Activated T-helper 17 cell treated with anti-CD3 and anti-CD28 coated beads, Interleukin-2, amount 50 U/mL, for 72 hours (primary cell): ENCODE results near the gene RNF207. TPM values are rescaled to one million over a fixed set of nuclear protein-coding genes. Genes with fewer than 3 reads are reported as not detected.

Experiments
- ATAC-seq: fragments of 150-1000 bp; cut with Tn5 transposase; replicated peaks from 2 replicates; pipeline ENCODE4 v1.10.0; 2021; ENCODE audit warnings: mild to moderate bottlenecking, moderate library complexity
- H3K27ac Mint-ChIP-seq: one replicate; pipeline ENCODE4 v1.8.0; 2022; ENCODE audit warnings: mixed read lengths
- H3K27me3 Mint-ChIP-seq: one replicate; pipeline ENCODE4 v1.8.0; 2022; ENCODE audit warnings: mixed read lengths
- H3K36me3 Mint-ChIP-seq: one replicate; pipeline ENCODE4 v1.8.0; 2022; ENCODE audit warnings: low read depth, mild to moderate bottlenecking, mixed read lengths
- H3K4me1 Mint-ChIP-seq: one replicate; pipeline ENCODE4 v1.8.0; 2022; ENCODE audit warnings: mixed read lengths
- H3K4me3 Mint-ChIP-seq: one replicate; pipeline ENCODE4 v1.8.0; 2022; ENCODE audit warnings: mild to moderate bottlenecking, mixed read lengths
- H3K9me3 Mint-ChIP-seq: one replicate; pipeline ENCODE4 v1.8.0; 2022; ENCODE audit warnings: mixed read lengths
- total RNA-seq, 2 donors: library from RNA; stranded (reverse); gene quantifications; one replicate each; pipeline ENCODE4 v1.2.3, GENCODE V29; 2022

RNF207 gene
- total RNA-seq, 2 donors from 2014 or later = 20.1 to 21.9 TPM

GRCh38 chr1:6269296-6269695 lies 63.4 kb downstream of the RNF207 start:
- Mint-ChIP-seq H3K36me3 (no peaks in the 10 kb centered on the region), H3K4me3 (no peak overlapping the region), H3K27me3 (no peaks in the 10 kb centered on the region), H3K9me3 (no peaks in the 10 kb centered on the region), H3K4me1 (no peaks in the 10 kb centered on the region), H3K27ac (no peak overlapping the region)
- no peak for ATAC-seq

- Mint-ChIP-seq H3K4me1 (no peaks in the 10 kb centered on the region), H3K27ac (no peak overlapping the region), H3K36me3 (no peaks in the 10 kb centered on the region), H3K27me3 (no peaks in the 10 kb centered on the region), H3K9me3 (no peaks in the 10 kb centered on the region), H3K4me3 (no peak overlapping the region)
- no peak for ATAC-seq
Measured at GRCh38 chr1:6269720-6270400, 63.9 kb downstream of the RNF207 start.

GRCh38 chr1:6270401-6270800 lies 64.5 kb downstream of the RNF207 start:
- no peak for ATAC-seq
- H3K4me1 Mint-ChIP-seq = no peaks in the 10 kb centered on the region
- no peak overlapping the region for H3K4me3 Mint-ChIP-seq
- no peaks in the 10 kb centered on the region for H3K9me3 Mint-ChIP-seq
- no peak overlapping the region for H3K27ac Mint-ChIP-seq
- no peaks in the 10 kb centered on the region for H3K27me3 Mint-ChIP-seq
- no peaks in the 10 kb centered on the region for H3K36me3 Mint-ChIP-seq

Other genes starting within 250 kb of the RNF207 start
- gene NPHP4, start 213.7 kb upstream of the RNF207 start, total RNA-seq = 10 to 100 TPM; 21.5 to 35.7 TPM
- 100 to 1,000 TPM; 407 to 432 TPM for gene KCNAB2, start 160.2 kb upstream of the RNF207 start, total RNA-seq
- 1 to 10 TPM in 1 of 2 donors, under 1 TPM in 1; 0.43 to 1.2 TPM for gene CHD5, start 25.8 kb upstream of the RNF207 start, total RNA-seq
- 100 to 1,000 TPM; 437 to 506 TPM for gene RPL22, start 6.5 kb upstream of the RNF207 start, total RNA-seq
- 10 to 100 TPM; 26.7 to 62.4 TPM for gene ICMT, start 29.8 kb downstream of the RNF207 start, total RNA-seq
- gene HES3, start 38.1 kb downstream of the RNF207 start, total RNA-seq = not detected
- under 1 TPM; 0.39 to 0.40 TPM for gene GPR153, start 55.0 kb downstream of the RNF207 start, total RNA-seq
- gene ACOT7, start 187.6 kb downstream of the RNF207 start, total RNA-seq = 10 to 100 TPM; 43.5 to 96.3 TPM
- under 1 TPM; 0.17 to 0.37 TPM for gene HES2, start 213.8 kb downstream of the RNF207 start, total RNA-seq
- 1 to 10 TPM in 1 of 2 donors, under 1 TPM in 1; 0.71 to 3.5 TPM for gene ESPN, start 218.7 kb downstream of the RNF207 start, total RNA-seq